Osteocyte (in vitro differentiated cells): ENCODE measurements around the gene GBP3. TPM values are rescaled to one million over a fixed set of nuclear protein-coding genes. Genes with fewer than 3 reads are reported as not detected.
"Not testable (repeated sequence)": the region's sequence is repeated elsewhere in the genome, so short reads cannot be mapped to it uniquely, and the experiment has no call there.

Experiments used
- DNase-seq: peaks from one replicate; pipeline ENCODE4 v3.0.0; 2021; ENCODE audit warnings: mixed read lengths; ENCODE audit not compliant: unreplicated experiment; ENCODE audit errors: extremely low spot score
- H3K27ac Mint-ChIP-seq: one replicate; pipeline ENCODE4 v1.8.0; 2021; ENCODE audit warnings: mild to moderate bottlenecking, mixed read lengths; ENCODE audit not compliant: unreplicated experiment
- H3K27me3 Mint-ChIP-seq: one replicate; pipeline ENCODE4 v1.8.0; 2021; ENCODE audit warnings: mixed read lengths; ENCODE audit not compliant: unreplicated experiment
- H3K36me3 Mint-ChIP-seq: one replicate; pipeline ENCODE4 v1.8.0; 2021; ENCODE audit warnings: mixed read lengths; ENCODE audit not compliant: unreplicated experiment
- H3K4me1 Mint-ChIP-seq: one replicate; pipeline ENCODE4 v1.8.0; 2021; ENCODE audit warnings: mixed read lengths; ENCODE audit not compliant: unreplicated experiment
- H3K4me3 Mint-ChIP-seq: one replicate; pipeline ENCODE4 v1.8.0; 2021; ENCODE audit warnings: mild to moderate bottlenecking, moderate library complexity, mixed read lengths; ENCODE audit not compliant: unreplicated experiment
- H3K9me3 Mint-ChIP-seq: one replicate; pipeline ENCODE4 v1.8.0; 2021; ENCODE audit warnings: mixed read lengths; ENCODE audit not compliant: unreplicated experiment
- total RNA-seq: library from RNA; stranded (reverse); gene quantifications from 2 replicates; pipeline ENCODE4 v1.2.1, GENCODE V29; 2021
- TF ChIP-seq, protein P1 (sequence below): fragments of 200-600 bp; sonication (generic); IDR thresholded peaks from 2 replicates; pipeline ENCODE4 v1.5.0; 2021; ENCODE audit warnings: antibody characterized with exemption, mild to moderate bottlenecking, moderate library complexity

The GBP3 gene
- total RNA-seq, 1 donor from 2014 or later, result 16.2 TPM

DNA sequence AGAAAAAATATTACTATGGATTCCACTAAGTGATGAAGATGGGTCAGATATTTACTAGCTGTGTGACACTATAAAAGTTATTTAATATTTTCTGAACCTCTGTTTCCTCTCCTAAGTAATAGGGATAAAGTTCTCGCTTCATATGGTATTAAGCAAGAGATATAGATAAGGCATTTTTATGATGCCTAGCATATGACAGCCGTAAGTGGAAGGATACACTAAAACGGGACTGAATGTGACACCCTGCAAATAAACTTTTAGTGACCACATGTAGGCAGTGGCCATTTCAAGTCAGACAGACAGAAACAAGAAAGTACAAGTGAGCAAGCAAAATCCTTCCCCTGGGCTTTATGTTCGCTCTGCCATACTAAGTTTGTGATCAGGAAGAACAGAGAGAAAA, 14.2 kb downstream of the GBP3 start:
- H3K4me1 Mint-ChIP-seq, result no peaks in the 10 kb centered on the region
- no peak overlapping the region for H3K4me3 Mint-ChIP-seq
- H3K27me3 Mint-ChIP-seq, result no peaks in the 10 kb centered on the region
- peaks cover 60% of the 10 kb centered on the region for H3K36me3 Mint-ChIP-seq
- peaks cover 10% of the 10 kb centered on the region for H3K9me3 Mint-ChIP-seq
- H3K27ac Mint-ChIP-seq, result no peak overlapping the region
- DNase-seq, result no peak
- TF ChIP-seq, protein P1, sequence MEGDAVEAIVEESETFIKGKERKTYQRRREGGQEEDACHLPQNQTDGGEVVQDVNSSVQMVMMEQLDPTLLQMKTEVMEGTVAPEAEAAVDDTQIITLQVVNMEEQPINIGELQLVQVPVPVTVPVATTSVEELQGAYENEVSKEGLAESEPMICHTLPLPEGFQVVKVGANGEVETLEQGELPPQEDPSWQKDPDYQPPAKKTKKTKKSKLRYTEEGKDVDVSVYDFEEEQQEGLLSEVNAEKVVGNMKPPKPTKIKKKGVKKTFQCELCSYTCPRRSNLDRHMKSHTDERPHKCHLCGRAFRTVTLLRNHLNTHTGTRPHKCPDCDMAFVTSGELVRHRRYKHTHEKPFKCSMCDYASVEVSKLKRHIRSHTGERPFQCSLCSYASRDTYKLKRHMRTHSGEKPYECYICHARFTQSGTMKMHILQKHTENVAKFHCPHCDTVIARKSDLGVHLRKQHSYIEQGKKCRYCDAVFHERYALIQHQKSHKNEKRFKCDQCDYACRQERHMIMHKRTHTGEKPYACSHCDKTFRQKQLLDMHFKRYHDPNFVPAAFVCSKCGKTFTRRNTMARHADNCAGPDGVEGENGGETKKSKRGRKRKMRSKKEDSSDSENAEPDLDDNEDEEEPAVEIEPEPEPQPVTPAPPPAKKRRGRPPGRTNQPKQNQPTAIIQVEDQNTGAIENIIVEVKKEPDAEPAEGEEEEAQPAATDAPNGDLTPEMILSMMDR, result no peak

DNA sequence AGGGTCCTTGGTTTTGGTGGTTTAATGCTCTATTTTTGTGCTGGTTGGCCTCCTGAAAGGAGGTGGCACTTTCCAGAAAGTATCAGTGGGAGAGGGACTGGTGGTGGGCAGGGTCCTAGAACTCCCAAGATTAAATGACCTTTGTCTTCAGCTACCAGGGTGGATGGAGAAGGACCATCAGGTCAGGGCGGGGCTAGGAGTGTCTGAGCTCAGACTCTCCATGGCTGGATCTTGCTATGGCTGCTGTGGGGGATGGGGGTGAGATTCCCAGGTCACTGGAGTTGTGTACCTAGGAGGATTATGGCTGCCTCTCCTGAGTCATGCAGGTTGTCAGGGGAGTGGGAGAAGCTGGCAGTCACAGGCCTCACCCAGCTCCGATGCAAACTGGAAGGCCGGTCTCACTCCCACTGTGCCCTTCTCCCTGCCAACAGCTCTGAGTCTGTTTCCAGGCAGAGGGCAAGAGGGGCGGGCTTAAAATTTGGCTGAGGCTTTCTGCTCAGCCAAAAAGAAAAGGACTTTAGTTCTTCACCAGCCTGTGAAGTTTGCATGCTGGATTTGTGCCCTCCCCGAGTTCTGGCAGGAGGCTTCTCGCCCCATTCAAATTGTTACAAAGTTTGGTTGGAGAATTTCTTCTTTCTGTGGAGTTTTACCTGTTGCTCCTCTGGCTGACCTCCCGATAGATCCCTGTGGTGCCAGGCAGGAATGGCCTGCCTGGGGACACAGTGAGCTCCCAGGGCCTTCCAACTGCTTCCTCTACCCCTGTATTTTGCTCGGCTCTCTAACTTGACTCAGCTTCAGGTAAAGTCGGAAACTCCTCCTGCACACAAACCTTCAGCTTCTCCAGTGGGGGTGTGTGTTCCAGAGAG, 17.1 kb downstream of the GBP3 start:
- H3K4me1 Mint-ChIP-seq, result no peaks in the 10 kb centered on the region

DNA sequence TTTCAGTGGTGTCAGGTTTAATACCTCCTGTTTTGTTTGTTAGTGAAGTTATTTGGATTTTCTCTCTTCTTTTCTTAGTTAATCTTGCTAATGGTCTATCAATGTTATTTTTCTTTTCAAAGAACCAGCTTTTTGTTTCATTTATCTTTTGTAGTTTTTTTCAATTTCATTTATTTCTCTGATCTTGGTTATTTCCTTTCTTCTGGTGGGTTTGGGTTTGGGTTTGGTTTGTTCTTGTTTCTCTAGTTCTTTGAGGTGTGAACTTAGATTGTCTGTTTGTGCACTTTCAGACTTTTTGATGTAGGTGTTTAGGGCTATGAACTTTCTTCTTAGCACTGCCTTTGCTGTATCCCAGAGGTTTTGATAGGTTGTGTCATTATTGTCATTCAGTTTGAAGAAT, 20.5 kb downstream of the GBP3 start:
- H3K27me3 Mint-ChIP-seq, H3K4me1 Mint-ChIP-seq, H3K27ac Mint-ChIP-seq, DNase-seq, H3K4me3 Mint-ChIP-seq: not testable (repeated sequence)
- Mint-ChIP-seq H3K36me3 (peaks cover 37% of the 10 kb centered on the region), H3K9me3 (peaks cover 17% of the 10 kb centered on the region)

More for the DNA sequence above, 17.1 kb downstream of the GBP3 start:
- TF ChIP-seq, protein P1, result no peak
- Mint-ChIP-seq H3K36me3 (peaks cover 60% of the 10 kb centered on the region), H3K27me3 (no peaks in the 10 kb centered on the region), H3K9me3 (peaks cover 17% of the 10 kb centered on the region), H3K27ac (no peak overlapping the region), H3K4me3 (no peak overlapping the region)
- no peak for DNase-seq

DNA sequence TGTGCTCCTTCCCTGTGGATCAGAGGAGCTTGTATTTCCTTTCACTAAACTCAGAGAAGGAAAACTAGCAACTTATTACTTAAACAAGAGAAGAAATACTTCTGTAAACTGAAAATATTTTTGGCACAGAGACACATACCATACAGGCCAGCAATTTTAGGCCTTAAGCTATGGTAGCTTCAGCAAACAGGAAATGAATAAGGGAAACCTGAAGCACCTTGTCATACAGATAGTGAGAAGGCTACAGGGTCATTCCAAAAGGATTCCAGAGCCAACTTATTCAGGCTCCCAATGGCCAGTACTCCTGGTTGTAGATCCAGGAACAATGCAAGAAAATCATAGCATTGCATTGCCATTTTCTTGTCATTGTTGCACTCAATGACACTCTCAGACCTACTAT, 21.2 kb downstream of the GBP3 start:
- Mint-ChIP-seq H3K4me1 (no peaks in the 10 kb centered on the region), H3K36me3 (peaks cover 34% of the 10 kb centered on the region), H3K4me3 (no peak overlapping the region), H3K9me3 (peaks cover 17% of the 10 kb centered on the region), H3K27me3 (peaks cover 2% of the 10 kb centered on the region), H3K27ac (no peak overlapping the region)
- DNase-seq, result no peak
- TF ChIP-seq, protein P1, result no peak

DNA sequence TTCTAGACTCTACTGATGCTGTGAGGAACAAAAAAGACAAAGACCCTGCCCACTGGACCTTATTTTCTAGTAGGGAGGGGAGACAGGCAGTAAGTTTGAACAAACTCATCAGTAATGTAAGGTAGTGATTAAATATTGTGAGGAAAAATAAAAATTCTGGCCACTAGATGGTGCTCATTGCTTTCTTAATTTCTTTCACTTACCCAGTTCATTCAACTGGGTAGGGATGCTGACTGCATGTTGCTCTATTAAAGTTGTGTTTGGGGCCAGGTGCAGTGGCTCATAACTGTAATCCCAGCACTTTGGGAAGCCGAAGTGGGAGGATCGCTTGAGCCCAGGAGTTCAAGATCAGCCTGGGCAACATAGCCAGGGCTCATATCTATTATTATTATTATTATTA, 23.9 kb downstream of the GBP3 start:
- no peak for DNase-seq
- Mint-ChIP-seq H3K4me1 (no peaks in the 10 kb centered on the region), H3K4me3 (no peak overlapping the region), H3K27ac (no peak overlapping the region), H3K9me3 (peaks cover 9% of the 10 kb centered on the region), H3K36me3 (peaks cover 11% of the 10 kb centered on the region), H3K27me3 (peaks cover 2% of the 10 kb centered on the region)
- TF ChIP-seq, protein P1, result peak; percentile 63
